Fibroblast of skin of left quadriceps (primary cell): Measurements from ENCODE around the gene COX7B.
"Not testable (repeated sequence)": the region's sequence is repeated elsewhere in the genome, so short reads cannot be mapped to it uniquely, and the experiment has no call there.

Source experiments
- DNase-seq, 2 experiments: peaks; one replicate each; pipeline ENCODE4 v3.0.0-alpha.2; 2013; ENCODE audit warnings: low read depth in 2 of 2

COX7B gene

DNA sequence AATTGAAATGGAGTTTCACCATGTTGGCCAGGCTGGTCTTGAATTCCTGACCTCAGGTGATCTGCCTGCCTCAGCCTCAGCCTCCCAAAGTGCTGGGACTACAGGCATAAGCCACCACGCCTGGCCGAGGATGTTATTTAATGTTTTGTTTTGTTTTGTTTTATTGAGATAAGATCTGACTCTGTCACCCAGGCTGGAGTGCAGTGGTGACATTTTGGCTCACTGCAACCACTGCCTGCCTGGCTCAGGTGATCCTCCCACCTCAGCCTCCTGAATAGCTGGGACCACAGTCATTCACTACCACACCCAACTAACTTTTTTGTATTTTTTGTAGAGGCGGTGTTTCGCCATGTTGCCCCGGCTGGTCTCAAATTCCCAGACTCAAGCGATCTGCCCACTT, 45.8 kb downstream of the COX7B start:
- not testable (repeated sequence) for DNase-seq

DNA sequence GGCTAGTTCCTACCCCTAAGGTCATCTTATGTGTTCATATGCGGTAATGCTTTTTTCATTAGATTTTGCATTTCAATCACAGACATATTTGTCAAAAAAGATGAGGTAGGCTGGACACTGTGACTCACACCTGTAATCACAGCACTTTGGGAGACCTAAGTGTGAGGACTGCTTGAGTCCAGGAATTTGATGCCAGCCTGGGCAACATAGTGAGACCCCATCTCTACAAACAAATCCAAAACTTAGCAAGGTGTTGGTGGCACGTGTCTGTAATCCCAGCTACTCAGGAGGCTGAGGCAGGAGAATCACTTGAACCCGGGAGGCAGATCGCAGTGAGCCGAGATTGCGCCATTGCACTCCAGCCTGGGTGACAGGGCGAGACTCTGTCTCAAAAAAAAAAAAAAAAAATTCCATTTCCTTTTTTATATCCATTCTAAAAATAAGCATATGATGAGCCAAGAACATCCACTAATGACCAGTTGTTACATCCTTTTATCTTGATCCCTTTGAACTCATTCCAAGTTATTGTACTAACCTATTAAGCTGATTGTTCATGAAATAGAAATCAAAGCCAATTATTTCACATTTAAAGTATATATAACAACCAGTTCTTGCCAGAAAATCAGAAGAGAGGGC, 46.8 kb downstream of the COX7B start:
- no peak for DNase-seq

DNA sequence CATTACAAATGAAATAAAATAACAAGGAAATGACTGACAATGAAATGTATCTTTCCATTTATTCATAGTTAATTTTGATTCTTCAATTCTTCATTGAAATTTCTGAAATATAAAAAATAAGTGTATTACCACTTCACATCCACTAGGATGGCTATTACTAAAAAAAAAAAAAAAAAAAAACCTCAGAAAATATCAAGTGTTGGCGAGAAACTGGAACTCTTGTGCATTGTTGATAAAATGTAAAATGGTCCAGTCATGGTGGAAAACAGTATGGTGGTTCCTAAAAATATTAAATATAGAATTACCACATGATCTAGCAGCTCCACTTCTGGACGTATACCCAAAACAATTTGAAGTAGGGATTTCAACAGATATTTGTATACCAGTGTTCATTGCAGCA, 47.3 kb downstream of the COX7B start:
- DNase-seq: no peak

- DNase-seq: no peak
These were observed 50.6 kb downstream of the COX7B start for GRCh38 chrX:77949840-77950239.

GRCh38 chrX:77952173-77952572, 52.9 kb downstream of the COX7B start:
- no peak for DNase-seq

- no peak for DNase-seq
These were observed 54.0 kb downstream of the COX7B start for GRCh38 chrX:77953302-77953701.

DNA sequence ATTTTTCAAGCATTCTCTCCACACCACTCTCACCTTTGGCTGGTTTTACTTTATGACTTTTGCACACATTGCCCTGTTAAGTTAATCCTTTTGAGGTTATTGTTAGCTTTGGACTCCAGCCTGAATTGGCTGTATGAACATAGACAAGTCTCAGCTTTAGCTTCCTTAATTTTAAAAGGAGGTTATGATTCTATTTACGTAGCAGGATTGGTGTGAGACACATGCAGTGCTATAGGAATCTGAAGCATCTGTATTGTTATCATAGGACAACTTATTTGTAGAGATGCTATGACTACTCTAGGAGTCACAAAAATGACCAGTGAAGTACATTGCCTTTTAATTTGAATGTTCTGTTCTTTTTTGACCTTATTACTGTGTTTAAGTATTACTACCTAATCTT, 54.4 kb downstream of the COX7B start:
- DNase-seq: no peak
